ENCODE results near the gene GFY.

GFY gene, protein sequence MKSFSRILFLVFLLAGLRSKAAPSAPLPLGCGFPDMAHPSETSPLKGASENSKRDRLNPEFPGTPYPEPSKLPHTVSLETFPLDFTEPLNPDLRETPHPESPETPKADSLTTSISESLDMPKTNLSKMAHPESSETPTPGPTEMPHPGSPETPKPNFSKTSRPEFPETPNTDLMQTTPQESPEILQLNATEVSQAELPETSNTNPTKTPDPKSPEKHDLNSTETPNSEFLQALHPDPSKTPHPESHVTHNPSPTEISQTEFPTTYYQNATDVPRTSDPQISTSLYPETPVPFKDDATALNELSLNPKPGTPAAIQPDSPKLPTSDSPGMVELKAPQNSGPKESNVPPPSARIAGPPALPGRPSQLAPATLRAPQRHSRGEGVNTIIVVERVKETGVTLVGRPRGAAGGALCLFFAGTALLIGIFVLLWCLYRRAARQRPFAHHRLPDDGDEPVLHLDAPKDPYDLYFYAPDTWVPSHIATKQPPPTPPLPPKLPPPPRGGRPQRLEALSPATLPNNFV
- total RNA-seq, result 0 reads per million in 3 experiments

DNA sequence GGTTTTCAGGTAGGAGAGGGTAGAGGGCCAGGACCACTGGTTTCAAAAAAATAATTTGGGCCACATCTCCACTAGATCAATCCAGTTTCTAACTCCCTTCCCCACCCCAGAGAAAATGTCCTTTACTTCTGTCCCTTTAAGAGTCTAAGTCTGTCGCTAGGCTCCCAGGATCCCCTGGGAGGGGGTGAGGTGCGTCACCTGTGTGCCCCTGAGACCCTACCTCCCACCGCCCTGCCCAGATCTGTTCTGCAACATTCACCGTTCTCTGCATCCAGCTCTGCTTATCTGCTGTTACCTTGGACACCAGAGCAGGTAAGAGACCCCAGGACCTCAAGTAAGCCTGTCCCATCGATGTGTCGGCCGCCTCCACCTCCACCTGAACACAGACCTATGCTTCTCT lies at the start of gene GFY:
Gene GFY (plus strand): TSS at position 211 of the 400 bp plus-strand sequence. CDS start 1,043 bp downstream, outside the sequence.
- DNase-seq, result no peak

DNA sequence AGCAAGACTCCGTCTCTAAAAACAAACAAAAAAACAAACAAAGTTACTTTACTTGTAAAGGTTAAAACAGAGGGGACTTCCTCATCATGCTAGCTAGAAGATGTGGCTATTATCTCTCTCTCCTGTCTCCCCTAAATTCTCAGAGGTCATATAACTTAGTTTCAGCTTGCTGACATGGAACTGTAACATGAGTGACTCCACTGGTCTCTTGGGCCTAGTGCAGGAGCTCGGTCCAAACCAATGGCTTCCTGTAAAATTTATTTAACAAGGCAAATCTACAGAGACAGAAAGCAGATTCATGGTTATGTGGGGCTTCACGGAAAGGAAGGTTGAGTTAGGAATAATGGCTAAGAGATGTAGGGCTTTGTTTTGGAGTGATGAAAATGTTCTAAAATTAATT lies 46.7 kb upstream of the GFY start:
- no peak for DNase-seq

DNA sequence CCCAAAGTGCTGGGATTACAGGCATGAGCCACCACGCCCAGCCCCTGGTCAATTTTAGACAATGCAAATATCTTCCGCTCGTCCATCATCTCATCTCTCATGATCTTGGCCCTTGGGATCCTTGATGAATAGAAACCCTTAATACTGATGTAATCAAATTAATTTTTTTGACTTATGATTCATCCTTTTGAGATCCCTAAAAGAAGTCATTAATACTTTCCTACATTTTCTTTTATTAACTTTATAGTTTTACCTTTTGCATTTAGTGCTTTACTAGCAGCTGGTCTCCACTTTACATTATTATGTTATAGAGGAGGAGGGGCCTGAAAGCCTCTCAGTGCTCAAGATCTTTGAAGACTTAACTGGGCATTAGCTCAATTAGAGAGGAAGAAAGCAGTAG lies 44.8 kb upstream of the GFY start:
- no peak for DNase-seq

DNA sequence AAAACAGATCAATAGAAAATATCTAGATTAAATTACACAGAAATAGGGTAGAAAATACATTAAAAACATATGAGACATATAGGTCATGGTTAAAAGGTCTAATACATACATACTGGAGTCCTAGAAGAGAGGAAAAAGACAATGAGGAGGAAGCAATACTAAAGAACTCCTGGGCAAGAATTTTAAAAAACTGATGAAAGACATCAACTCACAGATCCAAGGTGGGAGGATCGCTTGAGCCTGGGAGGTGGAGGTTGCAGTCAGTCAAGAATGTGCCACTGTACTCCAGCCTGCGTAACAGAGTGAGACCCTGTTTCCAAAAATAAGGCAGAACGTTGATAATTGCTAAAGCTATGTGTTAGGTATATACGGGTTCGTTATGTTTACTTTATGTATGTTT lies 42.5 kb upstream of the GFY start:
- no peak for DNase-seq

DNA sequence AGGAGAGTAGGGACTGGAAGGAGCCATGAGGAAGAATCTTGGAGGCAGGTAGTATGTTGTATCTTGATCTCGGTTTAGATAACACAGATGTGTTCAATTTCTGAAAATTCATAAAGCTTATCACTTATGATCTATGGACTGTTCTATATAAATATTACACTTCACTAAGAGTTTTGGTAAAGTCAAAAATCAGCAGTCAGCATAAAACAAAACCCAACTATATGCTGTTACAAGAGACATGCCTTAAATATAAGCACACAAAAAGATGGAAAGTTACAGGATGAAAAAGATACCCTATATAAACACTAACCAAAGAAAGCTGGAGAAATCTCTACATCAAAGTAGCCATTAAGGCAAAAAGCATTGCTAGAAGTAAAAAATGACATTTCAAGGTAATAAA lies 41.6 kb upstream of the GFY start:
- no peak for DNase-seq

DNA sequence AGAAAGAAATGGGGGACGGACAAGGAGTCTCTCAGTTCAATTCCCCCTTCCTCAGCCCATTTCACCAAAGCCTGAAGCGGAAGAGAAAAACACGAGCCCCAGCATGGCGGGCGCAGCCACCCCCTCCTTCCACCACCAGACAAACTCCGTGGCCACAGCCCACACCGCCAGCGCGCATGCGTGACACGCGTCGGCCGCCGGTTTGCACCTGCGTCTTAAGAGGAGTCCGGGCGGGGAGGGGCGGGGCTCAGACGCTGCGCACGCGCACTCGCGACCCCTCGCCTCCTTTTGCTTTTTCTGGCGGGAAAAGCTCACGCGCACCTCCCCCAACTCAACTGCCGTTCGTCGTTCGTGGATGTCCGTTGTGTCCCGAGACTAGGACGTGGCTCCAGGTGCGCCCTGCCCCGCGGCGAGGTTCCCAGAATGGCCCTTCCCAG lies 37.2 kb upstream of the GFY start, which contains the start of gene KASH5:
Gene KASH5 (plus strand): TSS at position 314 of the 437 bp plus-strand sequence. CDS start 2,635 bp downstream, outside the sequence.
- peak; percentile 86 for DNase-seq

DNA sequence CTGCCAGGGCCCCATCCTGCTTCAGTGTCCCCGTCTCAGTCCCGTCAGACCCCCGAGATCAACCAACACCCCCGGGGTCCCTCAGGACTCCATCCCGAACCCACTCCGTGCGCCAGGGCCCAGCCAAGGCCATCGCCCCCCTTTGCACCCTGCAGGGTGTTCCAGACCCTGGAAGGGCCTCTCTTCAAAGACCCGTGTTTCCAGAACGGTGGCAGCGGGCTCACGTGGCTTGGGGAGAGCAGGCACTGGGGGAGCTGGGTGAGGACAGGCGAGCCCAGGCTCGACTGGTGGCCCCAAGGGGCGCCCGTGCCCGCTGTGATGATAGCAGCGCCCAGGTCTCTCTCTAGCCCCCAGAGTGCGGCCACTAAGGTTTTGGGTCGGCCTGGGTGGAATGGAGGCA lies 35.8 kb upstream of the GFY start:
- no peak for DNase-seq

DNA sequence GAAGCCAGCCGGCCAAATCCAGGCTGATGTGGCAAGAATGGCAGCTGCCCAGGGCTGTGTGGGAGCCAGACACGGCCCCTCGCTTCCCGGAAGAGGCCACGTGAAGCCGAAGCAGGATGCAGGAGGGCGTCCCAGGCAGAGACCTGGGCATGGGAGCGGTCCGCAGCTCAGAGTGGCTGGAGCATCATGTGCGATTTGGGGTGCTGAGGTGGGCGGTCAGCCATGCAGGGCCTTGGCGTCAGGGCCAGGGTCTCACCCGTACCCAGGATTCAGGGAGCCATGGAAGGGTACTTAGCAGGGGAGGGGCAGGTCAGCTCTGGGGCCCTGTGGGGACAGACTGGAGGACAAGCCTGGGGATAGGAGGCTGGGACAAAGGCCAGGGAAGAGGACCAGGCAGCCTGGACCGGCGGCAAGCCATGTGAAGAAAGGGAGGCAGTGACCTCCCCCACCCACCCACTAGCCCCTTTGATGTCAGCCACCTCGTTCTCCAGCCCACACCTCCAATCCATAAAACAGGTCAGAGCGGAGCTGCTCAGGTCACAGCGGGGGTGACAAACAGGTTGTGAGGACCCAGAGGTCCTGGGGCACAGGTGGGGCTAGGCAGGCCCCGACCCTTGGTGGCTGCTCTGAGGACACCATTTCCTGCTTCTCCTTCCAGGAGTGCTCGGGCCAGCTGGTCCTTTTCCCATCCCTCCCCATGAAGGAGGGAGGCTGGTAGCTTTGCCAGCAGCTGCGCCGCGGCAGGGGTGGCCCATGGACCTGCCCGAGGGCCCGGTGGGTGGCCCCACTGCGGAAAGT lies 34.9 kb upstream of the GFY start:
- DNase-seq, result no peak

DNA sequence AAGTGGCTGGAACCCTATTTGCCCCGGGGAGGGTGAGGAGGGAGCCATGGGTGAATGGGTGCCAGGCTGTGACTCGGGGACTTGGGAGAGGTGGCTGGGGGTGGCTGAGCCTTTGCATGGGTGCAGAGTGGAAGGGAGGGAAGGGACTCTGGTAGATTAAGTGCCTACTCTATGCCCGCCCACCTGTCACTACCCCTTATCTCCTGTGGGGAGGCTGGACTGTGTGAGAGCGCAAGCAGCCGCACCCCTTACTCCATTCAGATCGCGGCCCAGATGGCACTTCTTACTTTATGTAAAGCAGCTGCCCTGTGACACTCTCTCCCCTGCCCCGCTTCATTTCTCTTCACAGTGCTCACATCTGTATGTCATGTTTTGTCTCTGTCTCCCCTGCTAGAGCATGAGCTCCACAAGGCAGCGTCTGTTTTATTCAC lies 34.2 kb upstream of the GFY start:
- DNase-seq, result no peak

DNA sequence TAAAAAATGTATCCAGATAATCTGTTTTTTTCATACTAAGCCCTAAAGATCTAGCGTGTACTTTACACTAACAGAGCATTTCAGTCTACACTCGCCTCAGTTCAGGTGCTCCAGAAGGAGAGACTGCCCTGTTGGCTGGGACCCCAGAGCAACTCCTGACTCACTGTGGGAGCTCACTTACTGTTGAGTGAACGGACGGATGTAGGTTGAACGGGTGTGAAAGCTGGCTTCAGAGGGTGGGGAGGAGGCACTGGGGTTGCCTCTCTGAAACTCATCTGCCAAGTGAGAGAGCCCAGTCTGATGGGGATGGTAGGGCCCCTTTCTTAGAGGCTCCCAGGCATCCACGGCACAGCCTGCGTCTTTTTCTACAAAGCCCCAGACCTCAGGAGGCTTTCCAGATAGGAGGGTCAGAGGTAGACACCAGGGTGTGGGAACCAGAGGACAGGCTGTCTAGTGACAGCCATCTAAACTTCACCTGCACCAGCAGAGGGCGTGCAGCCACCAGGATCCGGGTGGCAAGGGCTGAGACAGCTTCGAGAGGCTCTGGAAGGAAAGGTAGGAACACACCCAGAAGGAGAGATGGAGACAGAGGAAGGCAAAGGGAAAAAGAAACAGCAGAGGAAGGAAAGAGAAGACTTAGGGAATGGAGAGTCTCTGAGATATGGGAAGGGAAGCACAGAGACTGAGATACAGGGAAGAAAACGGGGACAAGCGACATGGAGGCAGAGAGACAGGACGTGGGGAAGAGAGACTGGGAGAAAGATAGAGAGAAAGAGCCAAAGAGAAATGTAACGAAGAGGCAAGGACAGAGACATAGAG lies 33.4 kb upstream of the GFY start:
- DNase-seq, result peak; percentile 71

DNA sequence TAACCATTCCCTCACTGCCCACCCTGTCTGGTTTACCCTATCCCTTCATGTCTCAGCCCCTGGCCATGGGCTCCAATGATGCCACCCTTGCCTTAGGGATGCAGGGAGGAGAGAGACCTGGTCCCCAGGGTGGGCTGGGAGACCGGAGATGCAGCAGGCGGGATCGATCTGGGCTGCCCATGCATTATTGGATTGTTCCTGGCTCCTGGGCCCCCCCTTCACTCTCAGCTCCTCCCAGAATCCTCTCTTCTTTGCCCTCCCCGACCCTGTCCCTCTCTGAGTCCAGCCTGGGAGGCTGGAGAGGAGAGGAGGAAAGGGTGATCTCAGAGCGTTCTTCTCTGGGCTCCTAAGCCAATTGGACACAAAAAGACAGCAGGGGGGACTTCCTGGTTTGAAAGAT lies 31.3 kb upstream of the GFY start:
- DNase-seq, result no peak

DNA sequence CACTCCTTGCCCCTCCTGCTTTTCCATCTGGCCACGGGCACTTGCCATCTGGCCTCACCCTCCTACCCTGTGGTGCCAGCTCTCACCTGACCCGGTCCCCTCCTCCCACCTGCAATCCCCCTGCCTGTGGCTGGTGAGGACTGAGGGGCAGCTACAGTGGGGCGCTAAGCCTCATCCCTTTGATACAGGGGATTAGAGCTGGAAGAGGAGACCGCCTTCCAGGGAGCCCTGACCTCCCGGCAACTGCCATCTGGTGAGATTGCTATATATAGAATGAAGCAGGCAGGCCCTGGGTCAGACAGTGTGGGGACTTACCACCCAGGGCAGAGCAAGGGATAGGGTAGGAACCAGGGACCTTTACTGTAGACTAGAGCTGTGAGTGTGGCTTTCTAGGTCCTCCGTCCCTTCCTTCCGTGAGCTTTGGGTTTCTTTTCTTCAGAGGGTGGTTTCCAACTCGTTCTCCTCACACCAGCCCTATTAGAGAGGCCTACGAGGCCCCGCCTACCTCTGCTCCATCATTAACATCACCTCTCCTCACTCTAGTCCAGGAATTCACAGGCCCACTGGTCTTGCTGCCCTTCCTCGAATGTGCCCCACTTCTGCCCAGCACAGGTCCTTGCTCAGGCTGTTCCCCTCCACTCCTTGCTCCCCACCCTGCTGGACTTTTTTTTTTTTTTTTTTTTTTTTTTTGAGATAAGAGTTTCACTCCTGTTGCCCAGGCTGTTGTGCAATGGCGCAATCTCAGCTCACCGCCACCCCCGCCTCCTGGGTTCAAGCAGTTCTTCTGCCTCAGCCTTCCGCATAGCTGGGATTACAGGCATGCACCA lies 29.4 kb upstream of the GFY start:
- no peak for DNase-seq

DNA sequence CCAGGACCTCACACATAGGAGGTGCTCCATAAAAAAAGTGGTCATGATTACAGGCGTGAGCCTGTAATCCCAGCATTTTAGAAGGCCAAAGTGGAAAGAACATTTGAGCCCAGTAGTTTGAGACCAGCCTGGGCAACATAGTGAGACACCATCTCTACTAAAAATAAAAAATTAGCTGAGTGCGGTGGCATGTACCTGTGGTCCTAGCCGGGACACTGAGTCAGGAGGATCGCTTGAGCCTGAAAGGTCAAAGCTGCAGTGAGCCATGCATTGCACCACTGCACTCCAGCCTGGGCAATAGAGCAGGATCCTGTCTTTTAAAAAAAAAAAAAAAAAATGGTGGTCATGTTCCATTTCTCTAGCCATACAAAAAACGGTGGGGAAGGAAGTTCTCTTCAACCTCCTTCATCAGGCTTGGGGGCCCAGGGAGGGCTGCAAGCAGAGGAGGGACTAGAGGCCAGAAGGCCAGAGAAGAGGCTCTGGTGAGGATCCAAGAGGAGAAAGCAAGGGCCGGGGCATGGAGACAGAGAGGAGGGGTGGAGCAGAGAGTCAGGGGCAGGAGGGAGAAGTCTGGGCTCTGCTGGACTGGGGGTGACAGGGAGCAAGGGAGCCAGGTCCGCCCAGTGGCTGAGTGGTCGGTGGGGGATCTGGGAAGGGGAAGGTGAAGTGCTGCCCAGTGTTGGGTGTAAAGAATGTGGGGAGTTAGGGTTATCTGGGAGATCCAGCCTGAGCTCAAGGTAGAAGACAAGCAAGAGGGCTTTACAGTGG lies 28.3 kb upstream of the GFY start:
- DNase-seq, result no peak

DNA sequence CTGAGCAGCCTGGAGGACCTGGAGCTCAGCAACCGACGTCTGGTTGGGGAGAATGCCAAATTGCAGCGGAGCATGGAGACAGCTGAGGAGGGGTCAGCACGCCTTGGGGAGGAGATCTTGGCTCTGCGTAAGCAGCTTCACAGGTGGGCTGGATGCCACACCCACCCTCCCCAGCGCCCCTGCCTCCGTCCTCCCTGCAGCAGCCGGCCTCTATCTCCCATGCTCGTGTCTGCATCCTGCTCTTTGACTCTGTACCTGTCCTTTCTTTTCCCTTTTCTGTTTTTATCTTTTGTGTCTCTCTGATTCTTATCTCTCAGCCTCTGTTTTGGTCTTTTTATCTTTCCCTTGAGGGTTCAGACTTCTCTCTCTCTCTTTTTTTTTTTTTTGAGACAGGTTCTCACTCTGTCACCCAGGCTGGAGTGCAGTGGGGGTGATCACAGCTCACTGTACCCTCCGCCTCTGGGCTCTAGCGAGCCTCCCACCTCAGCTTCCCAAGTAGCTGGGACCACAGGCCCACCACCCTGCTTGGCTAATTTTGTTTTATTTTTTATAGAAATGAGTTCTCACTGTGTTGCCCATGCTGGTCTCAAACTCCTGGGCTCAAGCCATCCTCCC lies 27.1 kb upstream of the GFY start:
- no peak for DNase-seq

DNA sequence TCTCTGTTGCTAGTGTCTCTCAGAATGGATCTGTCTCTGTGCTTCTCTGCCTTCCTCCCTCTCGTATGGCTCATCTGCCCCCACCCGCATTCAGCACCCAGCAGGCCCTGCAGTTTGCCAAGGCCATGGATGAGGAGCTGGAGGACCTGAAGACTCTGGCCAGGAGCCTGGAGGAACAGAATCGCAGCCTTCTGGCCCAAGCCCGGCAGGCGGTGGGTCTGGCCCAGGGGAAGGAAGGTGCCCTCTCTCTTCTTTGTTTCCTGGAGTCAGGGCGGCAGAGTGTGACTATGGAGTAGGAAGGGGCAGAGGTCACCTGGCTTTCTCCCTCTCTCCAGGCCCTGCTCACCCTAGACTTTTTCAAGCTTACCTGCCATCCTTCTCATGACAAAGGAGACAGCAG lies 26.3 kb upstream of the GFY start:
- no peak for DNase-seq

DNA sequence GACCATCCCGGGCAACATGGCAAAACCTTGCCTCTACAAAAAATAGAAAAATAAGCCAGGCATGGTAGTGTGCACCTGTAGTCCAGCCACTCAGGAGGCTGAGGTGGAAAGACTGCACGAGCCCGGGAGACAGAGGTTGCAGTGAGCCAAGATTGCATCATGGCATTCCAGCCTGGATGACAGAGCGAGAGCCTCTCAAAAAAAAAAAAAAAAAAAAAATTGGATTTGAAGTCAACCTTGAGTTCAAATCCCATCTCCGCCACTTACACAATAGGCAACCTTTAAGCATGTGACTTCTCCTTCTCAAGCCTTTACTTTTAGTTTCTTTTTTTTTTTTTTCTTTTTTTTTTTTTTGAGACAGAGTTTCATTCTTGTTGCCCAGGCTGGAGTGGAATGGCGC lies 25.2 kb upstream of the GFY start:
- no peak for DNase-seq

DNA sequence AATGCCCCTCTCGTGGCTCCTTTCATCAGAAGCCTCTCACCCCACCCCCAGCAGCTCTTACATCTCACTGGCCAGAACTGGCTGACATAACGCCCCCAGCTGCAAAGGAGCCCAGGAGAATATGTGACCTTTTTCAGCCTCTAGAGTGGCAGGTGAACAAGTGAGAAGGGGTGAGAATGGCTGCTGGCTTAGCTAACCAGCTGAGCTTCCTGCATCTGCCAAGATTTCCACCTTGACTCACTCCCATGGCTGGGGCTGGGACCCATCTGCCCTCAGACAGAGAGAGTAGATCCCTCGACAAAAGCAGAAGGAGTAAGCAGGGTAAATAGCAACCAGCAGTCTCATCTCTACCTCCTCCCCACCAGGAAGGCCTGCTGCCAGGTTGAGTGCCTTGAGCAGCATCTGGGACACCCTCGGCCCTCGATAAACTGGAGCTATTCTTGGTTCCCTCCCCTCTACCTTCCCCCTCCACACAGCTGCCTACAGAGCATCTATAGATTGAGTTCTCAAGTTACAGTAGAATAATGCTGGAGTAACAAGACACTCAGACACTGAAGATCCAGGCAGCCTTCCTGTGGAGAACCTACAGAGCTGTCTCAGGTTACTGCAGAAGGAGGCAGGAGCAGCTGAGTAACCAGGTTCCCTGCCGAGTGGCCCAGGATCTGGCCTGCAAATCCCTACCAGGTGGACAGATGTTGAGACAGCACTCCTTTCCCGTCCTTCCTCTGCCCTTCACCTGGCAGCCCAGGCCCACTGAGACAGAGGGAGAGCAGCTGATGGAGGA lies 21.6 kb upstream of the GFY start:
- no peak for DNase-seq

DNA sequence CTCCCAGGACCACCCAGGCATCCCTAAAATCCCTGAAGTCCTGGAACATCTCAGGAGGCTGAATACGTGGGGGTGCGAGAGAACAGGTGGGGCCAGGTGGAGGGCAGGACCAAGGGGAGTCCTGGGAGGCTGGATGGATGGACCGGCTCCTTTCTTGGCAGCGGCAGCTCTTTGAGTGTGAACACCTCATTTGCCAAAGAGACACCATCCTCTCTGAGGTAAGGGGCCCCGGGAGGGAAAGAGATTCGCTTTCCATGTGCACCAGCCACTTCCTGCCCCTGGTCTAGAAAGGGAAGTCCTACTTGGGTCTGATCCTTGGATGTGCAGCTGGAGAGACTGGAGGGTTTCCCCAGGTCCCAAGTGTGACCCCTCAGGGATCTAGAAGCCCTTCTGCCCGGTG lies 18.1 kb upstream of the GFY start:
- DNase-seq, result no peak

DNA sequence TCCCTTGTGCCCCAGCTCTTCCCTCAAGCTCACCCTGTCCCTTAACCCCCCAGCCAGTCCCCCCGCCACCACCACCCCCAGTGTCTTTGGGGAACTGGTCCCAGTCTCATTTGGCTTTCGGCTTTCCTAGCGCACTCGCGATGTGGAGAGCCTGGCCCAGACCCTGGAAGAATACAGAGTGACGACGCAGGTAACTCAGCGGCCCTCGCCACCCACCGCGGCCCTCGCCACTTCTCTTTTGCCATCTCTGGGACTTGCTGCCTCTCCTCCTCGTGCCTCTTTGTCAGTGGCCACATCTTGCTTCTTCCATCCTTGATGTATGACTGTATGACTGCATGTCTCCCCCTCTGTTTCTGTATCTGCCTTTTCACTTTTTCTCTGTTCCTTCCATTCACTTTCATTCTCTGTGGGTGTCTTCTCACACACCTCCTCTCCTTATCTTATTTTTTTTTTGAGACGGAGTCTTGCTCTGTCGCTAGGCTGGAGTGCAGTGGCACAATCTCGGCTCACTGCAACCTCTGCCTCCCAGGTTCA lies 17.6 kb upstream of the GFY start:
- DNase-seq, result no peak
